ENCODE results near the gene MYLK4. TPM values are rescaled to one million over a fixed set of nuclear protein-coding genes. Genes with fewer than 3 reads are reported as not detected.

MYLK4 gene
- total and polyA plus RNA-seq, 2 of the 13 experiments (the other 11 are each of a cell fraction or from before 2014, with no cell fraction given), result 0.26 to 0.29 TPM

DNA sequence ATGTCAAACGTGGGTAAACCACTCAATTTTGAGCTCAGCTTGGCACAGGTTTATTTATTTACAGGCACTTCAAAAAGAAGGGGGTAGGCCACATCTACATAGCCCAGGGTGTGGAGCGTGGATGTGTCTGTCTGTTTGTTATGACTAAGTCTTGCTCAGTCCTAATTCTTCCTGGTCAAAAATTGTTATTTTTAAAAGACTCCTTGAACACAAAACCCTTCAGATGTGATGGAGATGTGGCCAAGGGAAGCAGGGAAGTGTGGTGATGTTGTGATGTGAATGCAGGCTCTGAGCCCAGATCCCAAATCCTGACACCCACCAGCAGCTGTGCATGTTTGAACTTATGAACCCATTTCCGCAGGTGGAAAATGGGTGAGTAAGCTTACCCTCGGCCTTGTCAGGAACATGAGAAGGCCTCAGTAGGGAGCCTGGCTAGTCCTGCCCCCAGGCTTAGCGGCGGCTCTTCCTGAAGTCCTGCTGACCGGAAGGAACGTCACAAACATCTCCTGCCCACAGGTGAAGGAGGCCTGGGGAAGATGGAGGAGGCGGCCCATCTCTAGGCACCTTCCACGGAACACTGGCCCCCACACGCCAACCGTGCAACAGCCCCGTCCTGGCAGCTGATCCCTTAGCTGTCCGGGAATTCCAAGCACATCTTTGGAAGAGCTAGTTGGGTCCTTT lies 119.7 kb downstream of the MYLK4 start:
- no peaks in the 10 kb centered on the region for H3K79me2 ChIP-seq (ENCODE audit: insufficient read depth, low read length)
- H3K4me3 ChIP-seq (replicated peaks in 1 of 3; ENCODE audit: insufficient read depth in 1 of 3, low read depth in 2 of 3, low read length in 3 of 3), result no peak overlapping the region
- in situ Hi-C loops (cut with HindIII; ENCODE audit: extremely low pct_ligation_motif_present, low pct_unique_long_range_greater_than_20kb), result loop anchor here (5.0 to 10.0 kb wide), 2 partner anchors 426 to 1039 kb away; no protein-coding TSS in a partner anchor
- intact Hi-C loops (cut with micrococcal nuclease; ENCODE audit: unreplicated experiment), result loop anchor here (5.0 to 10.0 kb wide), 3 partner anchors 64 to 279 kb away; no protein-coding TSS in a partner anchor
- no peak for ATAC-seq
- FAIRE-seq, result no peak
- H3K4me1 ChIP-seq (ENCODE audit: insufficient read depth, low read length), result peaks cover 31% of the 10 kb centered on the region
- H3K9me3 ChIP-seq (ENCODE audit: low read length), result no peaks in the 10 kb centered on the region
- H3K36me3 ChIP-seq (replicated peaks in 1 of 2; ENCODE audit: control insufficient read depth in 1 of 2, insufficient read depth in 2 of 2, low read length in 2 of 2), result no peaks in the 10 kb centered on the region
- no peak overlapping the region for H3K9ac ChIP-seq (ENCODE audit: insufficient read depth, low read depth, low read length)
- no peak overlapping the region for H2AFZ ChIP-seq (ENCODE audit: low read length)
- no peak overlapping the region for H3K27ac ChIP-seq (ENCODE audit: extremely low read length, insufficient read depth, low read length)
- no peak for DNase-seq (ENCODE audit: low spot score)
- BruUV-seq (replicated peaks), result no TSS peak
- no peak overlapping the region for H3K4me2 ChIP-seq (ENCODE audit: low read depth, low read length)
- ChIA-PET CTCF (ENCODE audit: low intra/inter-chr PET ratio, low total read pairs) (no interaction called here), POLR2A (interaction anchor here (1.1 kb wide), 1 partner anchor 42 kb away, joined by 3 read pairs; no protein-coding TSS in a partner anchor)
- no peaks in the 10 kb centered on the region for H4K20me1 ChIP-seq (ENCODE audit: insufficient read depth, low read length)
- whole genome bisulfite sequencing (ENCODE audit: low lambda C conversion rate), result 42% methylated on average over 13 of the region's 14 CpGs
- H3K27me3 ChIP-seq (ENCODE audit: control insufficient read depth in 1 of 2, insufficient read depth in 2 of 2, low read length in 2 of 2), result peaks cover 0 to 44% of the 10 kb centered on the region in 2 experiments
- TF ChIP-seq IKZF4 (CRISPR knock-in tag; IDR thresholded peaks at IDR 0.05; ENCODE audit: borderline replicate concordance, low read depth, not compliant biosample characterization), result no peak
- no peak for TF ChIP-seq KDM3A (CRISPR knock-in tag; IDR thresholded peaks at IDR 0.05; ENCODE audit: low read depth)
- TF ChIP-seq ZNF629 (CRISPR knock-in tag; conservative IDR thresholded peaks at IDR 0.05), result peak; percentile 58
- TF ChIP-seq NFATC3 (CRISPR knock-in tag; IDR thresholded peaks at IDR 0.05), result no peak
- TF ChIP-seq, protein P1, sequence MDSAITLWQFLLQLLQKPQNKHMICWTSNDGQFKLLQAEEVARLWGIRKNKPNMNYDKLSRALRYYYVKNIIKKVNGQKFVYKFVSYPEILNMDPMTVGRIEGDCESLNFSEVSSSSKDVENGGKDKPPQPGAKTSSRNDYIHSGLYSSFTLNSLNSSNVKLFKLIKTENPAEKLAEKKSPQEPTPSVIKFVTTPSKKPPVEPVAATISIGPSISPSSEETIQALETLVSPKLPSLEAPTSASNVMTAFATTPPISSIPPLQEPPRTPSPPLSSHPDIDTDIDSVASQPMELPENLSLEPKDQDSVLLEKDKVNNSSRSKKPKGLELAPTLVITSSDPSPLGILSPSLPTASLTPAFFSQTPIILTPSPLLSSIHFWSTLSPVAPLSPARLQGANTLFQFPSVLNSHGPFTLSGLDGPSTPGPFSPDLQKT (CRISPR knock-in tag; IDR thresholded peaks at IDR 0.05; ENCODE audit: borderline replicate concordance), result no peak
- TF ChIP-seq, protein P2, sequence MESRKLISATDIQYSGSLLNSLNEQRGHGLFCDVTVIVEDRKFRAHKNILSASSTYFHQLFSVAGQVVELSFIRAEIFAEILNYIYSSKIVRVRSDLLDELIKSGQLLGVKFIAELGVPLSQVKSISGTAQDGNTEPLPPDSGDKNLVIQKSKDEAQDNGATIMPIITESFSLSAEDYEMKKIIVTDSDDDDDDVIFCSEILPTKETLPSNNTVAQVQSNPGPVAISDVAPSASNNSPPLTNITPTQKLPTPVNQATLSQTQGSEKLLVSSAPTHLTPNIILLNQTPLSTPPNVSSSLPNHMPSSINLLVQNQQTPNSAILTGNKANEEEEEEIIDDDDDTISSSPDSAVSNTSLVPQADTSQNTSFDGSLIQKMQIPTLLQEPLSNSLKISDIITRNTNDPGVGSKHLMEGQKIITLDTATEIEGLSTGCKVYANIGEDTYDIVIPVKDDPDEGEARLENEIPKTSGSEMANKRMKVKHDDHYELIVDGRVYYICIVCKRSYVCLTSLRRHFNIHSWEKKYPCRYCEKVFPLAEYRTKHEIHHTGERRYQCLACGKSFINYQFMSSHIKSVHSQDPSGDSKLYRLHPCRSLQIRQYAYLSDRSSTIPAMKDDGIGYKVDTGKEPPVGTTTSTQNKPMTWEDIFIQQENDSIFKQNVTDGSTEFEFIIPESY (CRISPR knock-in tag; IDR thresholded peaks at IDR 0.05), result peak; percentile 17; the same call in 1 of the 2 replicates

All from HepG2 (cell line).